Retinal pigment epithelial cell (primary cell): Measurements from ENCODE around the gene CAMSAP1.
"Not testable (repeated sequence)": the region's sequence is repeated elsewhere in the genome, so short reads cannot be mapped to it uniquely, and the experiment has no call there.

Experiments
- DNase-seq: peaks from one replicate; pipeline ENCODE4 v3.0.0-alpha.2; 2010; ENCODE audit warnings: low read depth
- H3K4me3 ChIP-seq: 2 replicates; pipeline ENCODE4 v1.5.1; 2011; ENCODE audit warnings: mild to moderate bottlenecking, low read length, control low read depth, moderate library complexity
- TF ChIP-seq, protein P1 (sequence below): conservative IDR thresholded peaks from 2 replicates; pipeline ENCODE4 v1.5.1; 2011; ENCODE audit warnings: low read depth, low read length, control low read depth, inconsistent platforms

CAMSAP1 gene

GRCh38 chr9:135898634-135899407 lies 8.5 kb downstream of the CAMSAP1 start:
- DNase-seq, result no peak
- H3K4me3 ChIP-seq, result no peak overlapping the region
- TF ChIP-seq, protein P1, sequence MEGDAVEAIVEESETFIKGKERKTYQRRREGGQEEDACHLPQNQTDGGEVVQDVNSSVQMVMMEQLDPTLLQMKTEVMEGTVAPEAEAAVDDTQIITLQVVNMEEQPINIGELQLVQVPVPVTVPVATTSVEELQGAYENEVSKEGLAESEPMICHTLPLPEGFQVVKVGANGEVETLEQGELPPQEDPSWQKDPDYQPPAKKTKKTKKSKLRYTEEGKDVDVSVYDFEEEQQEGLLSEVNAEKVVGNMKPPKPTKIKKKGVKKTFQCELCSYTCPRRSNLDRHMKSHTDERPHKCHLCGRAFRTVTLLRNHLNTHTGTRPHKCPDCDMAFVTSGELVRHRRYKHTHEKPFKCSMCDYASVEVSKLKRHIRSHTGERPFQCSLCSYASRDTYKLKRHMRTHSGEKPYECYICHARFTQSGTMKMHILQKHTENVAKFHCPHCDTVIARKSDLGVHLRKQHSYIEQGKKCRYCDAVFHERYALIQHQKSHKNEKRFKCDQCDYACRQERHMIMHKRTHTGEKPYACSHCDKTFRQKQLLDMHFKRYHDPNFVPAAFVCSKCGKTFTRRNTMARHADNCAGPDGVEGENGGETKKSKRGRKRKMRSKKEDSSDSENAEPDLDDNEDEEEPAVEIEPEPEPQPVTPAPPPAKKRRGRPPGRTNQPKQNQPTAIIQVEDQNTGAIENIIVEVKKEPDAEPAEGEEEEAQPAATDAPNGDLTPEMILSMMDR, result no peak

DNA sequence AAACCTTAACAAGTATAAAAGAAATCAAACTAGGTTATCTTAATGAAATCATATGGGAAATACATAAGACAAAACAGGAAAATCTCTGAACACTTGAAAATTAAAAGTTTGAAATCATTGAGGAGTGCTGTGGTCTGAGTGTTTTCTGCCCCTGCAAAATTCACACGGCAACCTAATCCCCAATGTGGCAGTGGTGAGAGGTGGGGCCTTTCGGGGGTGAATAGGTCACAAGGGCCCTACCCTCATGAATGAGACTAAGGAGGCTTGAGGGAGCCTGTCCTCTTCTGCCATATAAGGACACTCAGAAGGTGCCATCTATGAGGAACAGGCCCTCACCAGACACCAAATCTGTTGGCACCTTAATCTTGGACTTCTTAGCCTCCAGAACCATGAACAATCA lies 10.7 kb downstream of the CAMSAP1 start:
- no peak overlapping the region for H3K4me3 ChIP-seq
- TF ChIP-seq, protein P1, result no peak
- DNase-seq, result no peak

- TF ChIP-seq, protein P1, result no peak
- no peak overlapping the region for H3K4me3 ChIP-seq
- DNase-seq, result no peak
Observed at GRCh38 chr9:135896205-135896604, 11.1 kb downstream of the CAMSAP1 start.

DNA sequence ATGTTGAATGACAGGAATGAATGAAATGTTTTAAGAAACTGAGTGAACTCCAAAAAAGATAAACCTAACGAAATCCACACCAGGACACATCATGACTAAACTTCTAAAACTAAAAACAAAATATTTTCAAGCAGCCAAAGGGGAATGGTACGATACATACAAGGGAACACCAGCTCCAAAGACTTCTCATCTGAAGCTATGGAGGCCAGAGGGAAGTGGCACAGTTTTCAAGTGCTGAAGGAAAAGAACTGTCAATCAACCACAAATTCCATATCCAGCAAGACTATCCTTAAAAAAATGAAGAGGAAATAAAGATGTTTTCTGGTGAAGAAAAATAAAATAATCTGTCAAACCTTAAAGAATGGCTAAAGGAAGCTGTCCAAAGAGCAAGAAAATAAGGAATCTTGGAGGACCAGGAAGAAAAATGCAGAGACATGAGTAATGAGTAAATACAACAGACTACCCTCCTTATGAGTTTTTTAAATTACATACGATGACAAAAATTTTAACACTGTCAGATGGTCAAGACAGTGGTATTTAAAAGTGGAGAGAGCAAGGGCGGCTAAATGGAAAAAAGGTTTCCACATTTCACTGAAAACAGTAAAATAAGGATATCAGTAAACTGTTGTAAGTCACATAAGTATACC lies 12.0 kb downstream of the CAMSAP1 start:
- DNase-seq, result no peak
- H3K4me3 ChIP-seq, result no peak overlapping the region
- TF ChIP-seq, protein P1, result no peak

DNA sequence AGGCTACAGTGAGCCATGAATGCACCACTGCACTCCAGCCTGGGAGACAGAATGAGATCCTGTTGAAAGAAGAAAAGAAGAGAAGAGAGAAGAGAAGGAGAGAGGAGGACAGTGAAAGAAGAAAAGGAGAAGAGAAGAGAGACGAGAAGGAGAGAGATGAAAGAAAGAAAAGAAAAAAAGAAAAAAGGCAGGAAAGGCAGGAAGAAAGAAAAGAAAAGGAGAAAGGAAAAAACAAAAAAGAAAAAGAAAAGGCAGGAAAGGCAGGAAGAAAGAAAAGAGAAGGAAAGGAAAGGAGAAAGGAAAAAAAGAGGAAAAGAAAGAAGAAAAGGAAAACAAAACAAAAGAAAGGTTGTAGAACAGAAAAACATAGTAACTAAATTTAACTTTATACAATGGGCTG lies 14.2 kb downstream of the CAMSAP1 start:
- TF ChIP-seq, protein P1, result no peak
- no peak overlapping the region for H3K4me3 ChIP-seq
- DNase-seq, result no peak

DNA sequence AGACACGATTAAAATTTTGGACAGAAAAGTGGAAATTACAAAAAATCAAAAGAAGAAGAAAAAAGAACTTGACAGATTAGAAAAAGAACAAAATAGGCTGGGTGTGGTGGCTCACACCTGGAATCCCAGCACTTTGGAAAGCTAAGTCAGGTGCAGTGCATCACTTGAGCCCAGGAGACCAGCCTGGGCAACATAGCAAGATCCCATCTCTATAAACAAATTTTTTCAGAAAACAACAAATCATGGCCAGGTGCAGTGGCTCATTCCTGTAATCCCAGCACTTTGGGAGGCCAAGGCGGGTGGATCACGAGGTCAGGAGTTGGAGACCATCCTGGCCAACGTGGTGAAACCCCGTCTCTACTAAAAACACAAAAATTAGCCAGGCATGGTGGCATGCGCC lies 15.0 kb downstream of the CAMSAP1 start:
- not testable (repeated sequence) for DNase-seq, H3K4me3 ChIP-seq

GRCh38 chr9:135891027-135891631 lies 16.2 kb downstream of the CAMSAP1 start:
- no peak overlapping the region for H3K4me3 ChIP-seq
- TF ChIP-seq, protein P1, result no peak
- DNase-seq, result no peak
